Measurements from ENCODE around the gene SNRPD3.
"Not testable (repeated sequence)": the region's sequence is repeated elsewhere in the genome, so short reads cannot be mapped to it uniquely, and the experiment has no call there.

The SNRPD3 gene

GRCh38 chr22:24521791-24522245 is 34.0 kb upstream of the SNRPD3 start:
- peak; percentile 81 for TF ChIP-seq CTCF (IDR thresholded peaks at IDR 0.05; ENCODE audit: insufficient read depth, missing control alignments)
- DNase-seq (ENCODE audit: insufficient read length, low spot score) (peak; percentile 76), FAIRE-seq (no peak)

DNA sequence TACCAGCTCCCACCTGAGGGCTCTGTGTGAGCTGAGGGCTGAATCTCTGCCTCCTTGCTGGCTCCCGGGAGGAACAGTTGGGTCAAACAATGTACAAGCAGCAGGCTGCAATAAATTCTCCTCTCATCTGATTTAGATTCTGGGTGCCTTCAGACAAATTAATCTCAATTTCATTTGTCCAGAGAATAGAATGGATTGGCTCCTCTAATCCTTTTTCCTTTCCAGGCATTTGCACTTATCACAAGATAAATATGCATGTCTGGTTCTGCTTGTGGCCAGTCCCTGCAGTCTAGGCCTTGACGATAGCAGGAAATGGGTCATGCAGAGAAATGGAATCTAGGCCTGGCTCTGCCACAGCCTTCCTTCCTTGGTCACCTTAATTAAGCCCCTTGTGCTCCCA is 31.9 kb upstream of the SNRPD3 start:
- no peak for FAIRE-seq
- TF ChIP-seq CTCF (IDR thresholded peaks at IDR 0.05; ENCODE audit: insufficient read depth, missing control alignments), result no peak
- DNase-seq (ENCODE audit: insufficient read length, low spot score), result no peak

- FAIRE-seq, result no peak
- TF ChIP-seq CTCF (IDR thresholded peaks at IDR 0.05; ENCODE audit: insufficient read depth, missing control alignments), result peak; percentile 93
Measured at GRCh38 chr22:24525416-24526037, 30.3 kb upstream of the SNRPD3 start.

GRCh38 chr22:24526191-24526590 is 29.6 kb upstream of the SNRPD3 start:
- no peak for DNase-seq (ENCODE audit: insufficient read length, low spot score)
- no peak for TF ChIP-seq CTCF (IDR thresholded peaks at IDR 0.05; ENCODE audit: insufficient read depth, missing control alignments)
- FAIRE-seq, result no peak

More at GRCh38 chr22:24525416-24526037, 30.3 kb upstream of the SNRPD3 start:
- peak; percentile 70 for DNase-seq (ENCODE audit: insufficient read length, low spot score)

- no peak for TF ChIP-seq CTCF (IDR thresholded peaks at IDR 0.05; ENCODE audit: insufficient read depth, missing control alignments)
- FAIRE-seq, result no peak
- no peak for DNase-seq (ENCODE audit: insufficient read length, low spot score)
Measured at GRCh38 chr22:24529898-24530297, 25.9 kb upstream of the SNRPD3 start.

- DNase-seq (ENCODE audit: insufficient read length, low spot score); FAIRE-seq: not testable (repeated sequence)
Measured at GRCh38 chr22:24530968-24531367, 24.8 kb upstream of the SNRPD3 start.

DNA sequence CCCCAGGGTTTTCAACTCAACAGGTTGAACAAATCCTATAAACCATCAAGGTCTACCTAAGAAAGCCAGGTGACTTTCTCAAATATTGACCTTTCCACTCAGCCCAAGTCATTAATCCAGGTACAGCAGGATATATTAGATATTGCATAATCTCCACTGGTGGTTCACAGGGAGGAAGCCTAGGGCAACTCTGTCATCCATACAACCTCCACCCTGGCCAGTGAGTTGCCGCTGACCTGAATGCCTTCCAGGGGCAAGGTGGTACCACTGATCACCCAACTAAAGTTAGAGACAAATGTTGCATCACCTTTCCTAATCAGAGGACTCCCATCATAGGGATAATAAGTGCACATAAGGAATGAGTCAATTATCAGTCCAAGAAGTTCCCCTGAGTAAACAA is 23.7 kb upstream of the SNRPD3 start:
- DNase-seq (ENCODE audit: insufficient read length, low spot score) (no peak), FAIRE-seq (no peak)

More for the DNA sequence above, 23.7 kb upstream of the SNRPD3 start:
- no peak for TF ChIP-seq CTCF (IDR thresholded peaks at IDR 0.05; ENCODE audit: insufficient read depth, missing control alignments)

Data from D721Med (cell line).